HepG2 (cell line): ENCODE results near the gene NPEPL1. TPM values are rescaled to one million over a fixed set of nuclear protein-coding genes. Genes with fewer than 3 reads are reported as not detected.

Experiments
- ATAC-seq: fragments of 200-7000 bp; cut with Tn5 transposase; 3 replicates; pipeline ENCODE4 v1.9.1; 2020; ENCODE audit warnings: mild to moderate bottlenecking, moderate library complexity
- BruUV-seq: library from RNA; stranded (reverse); fragments of 400-500 nt; replicated peaks from 2 replicates; lab custom pipeline; 2021; lab: Mats Ljungman, UMichigan
- CTCF ChIA-PET: fragments of 300-600 bp; formaldehyde crosslinking; extraction: SDS; loops from one replicate; lab custom pipeline; 2021; ENCODE audit warnings: low total read pairs, inconsistent platforms, low intra/inter-chr PET ratio; lab: Yijun Ruan, JAX
- POLR2A ChIA-PET: fragments of 350-600 bp; sonication (Branson Sonifier 250); formaldehyde crosslinking; loops from one replicate; lab custom pipeline; 2020; ENCODE audit warnings: antibody characterized with exemption, inconsistent platforms; lab: Yijun Ruan, JAX
- DNase-seq: peaks from one replicate; pipeline ENCODE4 v3.0.0-alpha.2; 2015; ENCODE audit warnings: low spot score
- FAIRE-seq: peaks from 3 replicates; lab custom pipeline; 2011; peaks lifted over from hg19 to GRCh38; lab: Jason Lieb, UNC
- H2AFZ ChIP-seq: one replicate; pipeline ENCODE4 v1.6.1; 2011; ENCODE audit warnings: low read length, inconsistent platforms
- H3K27ac ChIP-seq: fragments of 300-600 bp; 3 replicates; pipeline ENCODE4 v1.8.0; 2011; ENCODE audit warnings: mixed run types, mild to moderate bottlenecking, mixed read lengths, low read length, inconsistent platforms; ENCODE audit not compliant: insufficient read depth; ENCODE audit errors: extremely low read length
- H3K27me3 ChIP-seq, 2 experiments: fragments of 200-600 bp in 1 of 2; 2 replicates in 1 of 2; 3 replicates in 1 of 2; pipeline versions ENCODE4 v1.6.0 to v1.8.0; 2011; ENCODE audit warnings: low read length in 2 of 2, mild to moderate bottlenecking in 2 of 2, moderate library complexity in 2 of 2, inconsistent platforms in 1 of 2; ENCODE audit not compliant: insufficient read depth in 2 of 2, control insufficient read depth in 1 of 2
- H3K36me3 ChIP-seq, 2 experiments: fragments of 200-600 bp in 1 of 2; replicated peaks in 1 of 2; 2 replicates in 1 of 2; 3 replicates in 1 of 2; pipeline versions ENCODE4 v1.5.1 to v1.8.0; 2011; ENCODE audit warnings: low read length in 2 of 2, inconsistent platforms in 1 of 2; ENCODE audit not compliant: insufficient read depth in 2 of 2, control insufficient read depth in 1 of 2
- H3K4me1 ChIP-seq: 2 replicates; pipeline ENCODE4 v1.5.1; 2012; ENCODE audit warnings: low read length, inconsistent platforms; ENCODE audit not compliant: insufficient read depth
- H3K4me2 ChIP-seq: 2 replicates; pipeline ENCODE4 v1.6.0; 2011; ENCODE audit warnings: low read depth, low read length, inconsistent platforms
- H3K4me3 ChIP-seq, 3 experiments: fragments of 200-600 bp in 1 of 3; sonication (generic), shearing (Covaris generic) in 1 of 3; replicated peaks in 1 of 3; 2 replicates each; pipeline ENCODE4 v1.5.1; 2011 to 2016; ENCODE audit warnings: low read length in 3 of 3, inconsistent platforms in 2 of 3, low read depth in 2 of 3, mild to moderate bottlenecking in 2 of 3, control low read depth in 1 of 3, mixed read lengths in 1 of 3; ENCODE audit not compliant: insufficient read depth in 1 of 3
- H3K79me2 ChIP-seq: one replicate; pipeline ENCODE4 v1.6.1; 2011; ENCODE audit warnings: low read length, inconsistent platforms; ENCODE audit not compliant: insufficient read depth
- H3K9ac ChIP-seq: 2 replicates; pipeline ENCODE4 v1.6.0; 2011; ENCODE audit warnings: mild to moderate bottlenecking, low read depth, low read length, inconsistent platforms; ENCODE audit not compliant: insufficient read depth
- H3K9me3 ChIP-seq: 2 replicates; pipeline ENCODE4 v1.5.1; 2012; ENCODE audit warnings: mild to moderate bottlenecking, low read length
- H4K20me1 ChIP-seq: 2 replicates; pipeline ENCODE4 v1.6.0; 2011; ENCODE audit warnings: inconsistent platforms, mild to moderate bottlenecking, low read length, moderate library complexity; ENCODE audit not compliant: insufficient read depth
- DR1 ChIP-seq: sonication (generic); formaldehyde crosslinking; IDR thresholded peaks from 2 replicates; pipeline ENCODE4 v1.8.0; 2021; ENCODE audit warnings: mild to moderate bottlenecking, missing genetic modification reagents, inconsistent platforms
- GTF2F1 ChIP-seq: fragments of 150-350 bp; IDR thresholded peaks from 2 replicates; pipeline ENCODE4 v1.6.1; 2014; ENCODE audit warnings: low read length
- HIVEP1 ChIP-seq: sonication (generic); formaldehyde crosslinking; IDR thresholded peaks from 2 replicates; pipeline ENCODE4 v1.4.0; 2020; ENCODE audit warnings: mild to moderate bottlenecking, missing genetic modification reagents
- MAF1 ChIP-seq: sonication (generic); formaldehyde crosslinking; IDR thresholded peaks from 2 replicates; pipeline ENCODE4 v1.5.0; 2020; ENCODE audit warnings: missing genetic modification reagents, borderline replicate concordance
- MATR3 ChIP-seq: sonication (generic); formaldehyde crosslinking; IDR thresholded peaks from 2 replicates; pipeline ENCODE4 v1.4.0; 2020; ENCODE audit warnings: missing genetic modification reagents
- PTBP1 ChIP-seq: fragments of 200-400 bp; formaldehyde crosslinking; IDR thresholded peaks from 2 replicates; pipeline ENCODE4 v1.6.1; 2018; ENCODE audit warnings: low read length, low read depth; ENCODE audit not compliant: poor library complexity, severe bottlenecking
- RBAK ChIP-seq: sonication (generic); formaldehyde crosslinking; IDR thresholded peaks from 2 replicates; pipeline ENCODE4 v1.5.1; 2020; ENCODE audit warnings: mild to moderate bottlenecking, missing genetic modification reagents
- SIN3B ChIP-seq: fragments of 150-350 bp; IDR thresholded peaks from 2 replicates; pipeline ENCODE4 v1.6.1; 2014; ENCODE audit warnings: low read length
- TEAD2 ChIP-seq: sonication (generic); formaldehyde crosslinking; IDR thresholded peaks from 2 replicates; pipeline ENCODE4 v1.9.0; 2021; ENCODE audit warnings: missing genetic modification reagents
- YEATS4 ChIP-seq: sonication (generic); formaldehyde crosslinking; IDR thresholded peaks from 2 replicates; pipeline ENCODE4 v1.4.0; 2020; ENCODE audit warnings: missing genetic modification reagents, borderline replicate concordance
- ZEB1 ChIP-seq: IDR thresholded peaks from 2 replicates; pipeline ENCODE4 v1.6.1; 2012; ENCODE audit warnings: mild to moderate bottlenecking, low read depth, inconsistent platforms; ENCODE audit not compliant: insufficient replicate concordance
- ZZZ3 ChIP-seq: sonication (generic); formaldehyde crosslinking; IDR thresholded peaks from 2 replicates; pipeline ENCODE4 v1.4.0; 2020; ENCODE audit warnings: missing genetic modification reagents, mild to moderate bottlenecking, borderline replicate concordance
- WGBS: methylation state at CpG from one replicate; pipeline ENCODE4 v1.1.6; 2017; ENCODE audit warnings: low lambda C conversion rate; 5-methylcytosine and 5-hydroxymethylcytosine counted together
- in situ Hi-C: cut with HindIII; loops from 2 replicates; pipeline ENCODE4 v1.10.0; 2017; ENCODE audit warnings: low pct_unique_long_range_greater_than_20kb; ENCODE audit not compliant: extremely low pct_ligation_motif_present
- intact Hi-C: fragments of 100-400 bp; cut with micrococcal nuclease; formaldehyde crosslinking; loops from one replicate; pipeline ENCODE4 v1.10.0; 2022; ENCODE audit not compliant: unreplicated experiment
- polyA plus RNA-seq, 8 experiments: library from polyadenylated mRNA; depleted of rRNA in 3 of 8; stranded (reverse) in 7 of 8; unstranded in 1 of 8; fragments of >200 nt; fragmentation: Illumina TruSeq in 4 of 8; extraction: Trizol in 4 of 8; gene quantifications; 2 replicates each; pipeline versions ENCODE4 v1.2.1 to v1.2.3, GENCODE V29; 2011 to 2016; ENCODE audit warnings: low read depth in 4 of 8, missing spikeins in 1 of 8, mixed read lengths in 1 of 8; ENCODE audit not compliant: insufficient read depth in 1 of 8
- total RNA-seq, 5 experiments: library from RNA; depleted of rRNA; stranded (reverse); fragments of >200 nt; fragmentation: Illumina TruSeq; extraction: Trizol; gene quantifications; 2 replicates each; pipeline ENCODE4 v1.2.3, GENCODE V29; 2016; ENCODE audit warnings: low read depth in 1 of 5
- TF ChIP-seq, protein P1 (sequence below): sonication (generic); formaldehyde crosslinking; IDR thresholded peaks from 2 replicates; pipeline ENCODE4 v1.4.0; 2020; ENCODE audit warnings: missing genetic modification reagents, borderline replicate concordance
- TF ChIP-seq, protein P2 (sequence below): IDR thresholded peaks from 2 replicates; pipeline ENCODE4 v1.6.1; 2016; ENCODE audit warnings: low read depth, control low read depth
- TF ChIP-seq, protein P3 (sequence below): sonication (generic); formaldehyde crosslinking; IDR thresholded peaks from 2 replicates; pipeline ENCODE4 v1.4.0; 2020; ENCODE audit warnings: mild to moderate bottlenecking, missing genetic modification reagents

NPEPL1 gene
- total and polyA plus RNA-seq, 2 of the 13 experiments (the other 11 are each of a cell fraction or from before 2014, with no cell fraction given), result 4.1 to 7.5 TPM

DNA sequence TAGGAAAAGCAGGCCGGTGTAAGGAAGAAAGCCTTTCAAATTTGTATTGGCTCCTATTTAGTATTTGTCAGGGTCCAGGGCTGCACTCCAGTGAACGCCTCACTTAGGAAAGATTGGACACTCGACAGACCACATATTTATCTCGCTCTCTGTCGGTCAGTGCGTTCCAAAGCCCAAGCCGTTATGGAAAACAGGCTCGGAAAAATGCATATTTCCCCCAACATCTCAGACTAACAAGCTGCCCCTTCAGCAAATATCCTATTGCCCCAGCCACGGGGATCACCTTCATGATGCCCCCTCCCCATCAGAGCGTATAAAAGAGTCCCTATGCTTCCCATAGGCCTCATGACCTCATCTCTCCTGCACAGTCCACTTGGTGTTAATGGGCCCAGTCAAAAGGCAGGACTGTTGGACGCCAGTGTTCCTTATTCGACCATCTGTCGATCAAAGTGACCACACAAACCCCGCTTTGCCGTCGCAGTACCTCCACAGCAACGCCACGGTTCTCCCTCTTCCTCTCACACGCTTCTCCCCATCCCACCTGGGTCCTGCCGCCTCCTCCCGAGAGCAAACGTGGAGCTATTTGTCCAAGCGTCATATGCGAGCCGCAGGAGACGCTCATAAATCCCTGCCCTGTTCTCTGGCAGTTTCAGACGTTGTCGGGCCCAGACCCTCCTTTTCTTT is 63.3 kb downstream of the NPEPL1 start:
- ChIA-PET POLR2A (no interaction called here), CTCF (no interaction called here)
- DNase-seq (no peak), ATAC-seq (no peak), FAIRE-seq (no peak)
- Histone ChIP-seq H2AFZ (no peak overlapping the region), H3K9me3 (no peaks in the 10 kb centered on the region), H3K4me3 (no peak overlapping the region), H3K27me3 (peaks cover 16 to 81% of the 10 kb centered on the region in 2 experiments), H3K79me2 (no peaks in the 10 kb centered on the region), H4K20me1 (no peaks in the 10 kb centered on the region), H3K36me3 (no peaks in the 10 kb centered on the region), H3K4me2 (no peak overlapping the region), H3K27ac (no peak overlapping the region), H3K4me1 (no peaks in the 10 kb centered on the region), H3K9ac (no peak overlapping the region)
- no TSS peak for BruUV-seq
- in situ Hi-C loops (no loop called here), intact Hi-C loops (no loop called here)
- WGBS, result 23% methylated on average over 28 of the region's 28 CpGs
- TF ChIP-seq SIN3B (no peak), MATR3 (CRISPR knock-in tag) (no peak), ZZZ3 (CRISPR knock-in tag) (no peak), TEAD2 (CRISPR knock-in tag) (no peak), DR1 (no peak), ZEB1 (no peak), PTBP1 (no peak), RBAK (no peak), YEATS4 (CRISPR knock-in tag) (no peak), GTF2F1 (no peak), HIVEP1 (CRISPR knock-in tag) (no peak), MAF1 (CRISPR knock-in tag) (no peak)
- TF ChIP-seq, protein P1, sequence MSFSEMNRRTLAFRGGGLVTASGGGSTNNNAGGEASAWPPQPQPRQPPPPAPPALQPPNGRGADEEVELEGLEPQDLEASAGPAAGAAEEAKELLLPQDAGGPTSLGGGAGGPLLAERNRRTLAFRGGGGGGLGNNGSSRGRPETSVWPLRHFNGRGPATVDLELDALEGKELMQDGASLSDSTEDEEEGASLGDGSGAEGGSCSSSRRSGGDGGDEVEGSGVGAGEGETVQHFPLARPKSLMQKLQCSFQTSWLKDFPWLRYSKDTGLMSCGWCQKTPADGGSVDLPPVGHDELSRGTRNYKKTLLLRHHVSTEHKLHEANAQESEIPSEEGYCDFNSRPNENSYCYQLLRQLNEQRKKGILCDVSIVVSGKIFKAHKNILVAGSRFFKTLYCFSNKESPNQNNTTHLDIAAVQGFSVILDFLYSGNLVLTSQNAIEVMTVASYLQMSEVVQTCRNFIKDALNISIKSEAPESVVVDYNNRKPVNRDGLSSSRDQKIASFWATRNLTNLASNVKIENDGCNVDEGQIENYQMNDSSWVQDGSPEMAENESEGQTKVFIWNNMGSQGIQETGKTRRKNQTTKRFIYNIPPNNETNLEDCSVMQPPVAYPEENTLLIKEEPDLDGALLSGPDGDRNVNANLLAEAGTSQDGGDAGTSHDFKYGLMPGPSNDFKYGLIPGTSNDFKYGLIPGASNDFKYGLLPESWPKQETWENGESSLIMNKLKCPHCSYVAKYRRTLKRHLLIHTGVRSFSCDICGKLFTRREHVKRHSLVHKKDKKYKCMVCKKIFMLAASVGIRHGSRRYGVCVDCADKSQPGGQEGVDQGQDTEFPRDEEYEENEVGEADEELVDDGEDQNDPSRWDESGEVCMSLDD (CRISPR knock-in tag), result no peak
- TF ChIP-seq, protein P2, sequence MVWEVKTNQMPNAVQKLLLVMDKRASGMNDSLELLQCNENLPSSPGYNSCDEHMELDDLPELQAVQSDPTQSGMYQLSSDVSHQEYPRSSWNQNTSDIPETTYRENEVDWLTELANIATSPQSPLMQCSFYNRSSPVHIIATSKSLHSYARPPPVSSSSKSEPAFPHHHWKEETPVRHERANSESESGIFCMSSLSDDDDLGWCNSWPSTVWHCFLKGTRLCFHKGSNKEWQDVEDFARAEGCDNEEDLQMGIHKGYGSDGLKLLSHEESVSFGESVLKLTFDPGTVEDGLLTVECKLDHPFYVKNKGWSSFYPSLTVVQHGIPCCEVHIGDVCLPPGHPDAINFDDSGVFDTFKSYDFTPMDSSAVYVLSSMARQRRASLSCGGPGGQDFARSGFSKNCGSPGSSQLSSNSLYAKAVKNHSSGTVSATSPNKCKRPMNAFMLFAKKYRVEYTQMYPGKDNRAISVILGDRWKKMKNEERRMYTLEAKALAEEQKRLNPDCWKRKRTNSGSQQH, result no peak
- TF ChIP-seq, protein P3, sequence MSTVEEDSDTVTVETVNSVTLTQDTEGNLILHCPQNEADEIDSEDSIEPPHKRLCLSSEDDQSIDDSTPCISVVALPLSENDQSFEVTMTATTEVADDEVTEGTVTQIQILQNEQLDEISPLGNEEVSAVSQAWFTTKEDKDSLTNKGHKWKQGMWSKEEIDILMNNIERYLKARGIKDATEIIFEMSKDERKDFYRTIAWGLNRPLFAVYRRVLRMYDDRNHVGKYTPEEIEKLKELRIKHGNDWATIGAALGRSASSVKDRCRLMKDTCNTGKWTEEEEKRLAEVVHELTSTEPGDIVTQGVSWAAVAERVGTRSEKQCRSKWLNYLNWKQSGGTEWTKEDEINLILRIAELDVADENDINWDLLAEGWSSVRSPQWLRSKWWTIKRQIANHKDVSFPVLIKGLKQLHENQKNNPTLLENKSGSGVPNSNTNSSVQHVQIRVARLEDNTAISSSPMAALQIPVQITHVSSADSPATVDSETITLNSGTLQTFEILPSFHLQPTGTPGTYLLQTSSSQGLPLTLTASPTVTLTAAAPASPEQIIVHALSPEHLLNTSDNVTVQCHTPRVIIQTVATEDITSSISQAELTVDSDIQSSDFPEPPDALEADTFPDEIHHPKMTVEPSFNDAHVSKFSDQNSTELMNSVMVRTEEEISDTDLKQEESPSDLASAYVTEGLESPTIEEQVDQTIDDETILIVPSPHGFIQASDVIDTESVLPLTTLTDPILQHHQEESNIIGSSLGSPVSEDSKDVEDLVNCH (CRISPR knock-in tag), result no peak
